Mesenchymal stem cell (in vitro differentiated cells and primary cell): ENCODE measurements around the gene PASK.

Experiments
- DNase-seq: peaks from one replicate; pipeline ENCODE4 v3.0.0-alpha.2; 2013
- H2AFZ ChIP-seq: one replicate; pipeline ENCODE4 v1.6.1; 2013; ENCODE audit warnings: low read depth, mild to moderate bottlenecking, control low read depth, inconsistent platforms, low read length, moderate library complexity
- H2AK5ac ChIP-seq: 2 replicates; pipeline ENCODE4 v1.6.1; 2013; ENCODE audit warnings: low read length, moderate library complexity, mild to moderate bottlenecking, inconsistent platforms; ENCODE audit not compliant: severe bottlenecking
- H2BK120ac ChIP-seq: one replicate; pipeline ENCODE4 v1.6.1; 2013; ENCODE audit warnings: low read depth, mild to moderate bottlenecking, inconsistent platforms, low read length, moderate library complexity
- H2BK12ac ChIP-seq, 2 experiments: one replicate each; pipeline ENCODE4 v1.6.1; 2013; ENCODE audit warnings: inconsistent platforms in 2 of 2, low read length in 2 of 2, mild to moderate bottlenecking in 2 of 2, moderate library complexity in 2 of 2, control low read depth in 1 of 2
- H2BK15ac ChIP-seq: one replicate; pipeline ENCODE4 v1.6.1; 2013; ENCODE audit warnings: mild to moderate bottlenecking, low read depth, inconsistent platforms; ENCODE audit not compliant: poor library complexity, severe bottlenecking
- H2BK5ac ChIP-seq: 2 replicates; pipeline ENCODE4 v1.6.1; 2013; ENCODE audit warnings: low read depth, mild to moderate bottlenecking, low read length, control low read depth, inconsistent platforms; ENCODE audit not compliant: poor library complexity, severe bottlenecking
- H3K14ac ChIP-seq, 2 experiments: one replicate each; pipeline ENCODE4 v1.6.1; 2013; ENCODE audit warnings: inconsistent platforms in 2 of 2, low read length in 2 of 2, control low read depth in 1 of 2, mild to moderate bottlenecking in 1 of 2, moderate library complexity in 1 of 2
- H3K18ac ChIP-seq, 2 experiments: one replicate each; pipeline ENCODE4 v1.6.1; 2013; ENCODE audit warnings: inconsistent platforms in 2 of 2, low read length in 2 of 2, control low read depth in 1 of 2, low read depth in 1 of 2, mild to moderate bottlenecking in 1 of 2
- H3K23ac ChIP-seq, 2 experiments: one replicate each; pipeline ENCODE4 v1.6.1; 2013; ENCODE audit warnings: inconsistent platforms in 2 of 2, low read length in 2 of 2, mild to moderate bottlenecking in 2 of 2, moderate library complexity in 2 of 2, control low read depth in 1 of 2
- H3K27ac ChIP-seq: 2 replicates; pipeline ENCODE4 v1.5.1; 2013; ENCODE audit warnings: mild to moderate bottlenecking, moderate library complexity, low read length, control low read depth, inconsistent platforms; ENCODE audit not compliant: poor library complexity, severe bottlenecking
- H3K27me3 ChIP-seq, 2 experiments: 2 replicates each; pipeline versions ENCODE4 v1.6.1 to v1.7.0; 2013; ENCODE audit warnings: low read length in 2 of 2, mild to moderate bottlenecking in 2 of 2, moderate library complexity in 2 of 2, control low read depth in 1 of 2, inconsistent platforms in 1 of 2; ENCODE audit not compliant: control insufficient read depth in 1 of 2, insufficient read depth in 1 of 2
- H3K36me3 ChIP-seq, 2 experiments: 2 replicates each; pipeline versions ENCODE4 v1.6.1 to v1.7.0; 2013; ENCODE audit warnings: low read length in 2 of 2, control low read depth in 1 of 2, inconsistent platforms in 1 of 2, low read depth in 1 of 2, mild to moderate bottlenecking in 1 of 2; ENCODE audit not compliant: insufficient read depth in 2 of 2, control insufficient read depth in 1 of 2
- H3K4ac ChIP-seq, 2 experiments: one replicate each; pipeline ENCODE4 v1.6.1; 2013; ENCODE audit warnings: inconsistent platforms in 2 of 2, low read length in 2 of 2, mild to moderate bottlenecking in 2 of 2, moderate library complexity in 2 of 2, control low read depth in 1 of 2, low read depth in 1 of 2
- H3K4me1 ChIP-seq: 2 replicates; pipeline ENCODE4 v1.6.1; 2013; ENCODE audit warnings: low read depth, low read length, control low read depth; ENCODE audit not compliant: control insufficient read depth, insufficient read depth
- H3K4me2 ChIP-seq: 2 replicates; pipeline ENCODE4 v1.6.1; 2013; ENCODE audit warnings: low read length, mild to moderate bottlenecking, inconsistent platforms; ENCODE audit not compliant: poor library complexity, severe bottlenecking
- H3K4me3 ChIP-seq, 2 experiments: 2 replicates each; pipeline versions ENCODE4 v1.5.1 to v1.7.0; 2013; ENCODE audit warnings: low read length in 2 of 2, mild to moderate bottlenecking in 2 of 2, control low read depth in 1 of 2, low read depth in 1 of 2; ENCODE audit not compliant: insufficient read depth in 1 of 2
- H3K79me1 ChIP-seq: replicated peaks from 2 replicates; pipeline ENCODE4 v1.6.1; 2013; ENCODE audit warnings: mild to moderate bottlenecking, control low read depth, low read length, inconsistent platforms; ENCODE audit not compliant: poor library complexity, severe bottlenecking
- H3K9ac ChIP-seq: 2 replicates; pipeline ENCODE4 v1.7.0; 2013; ENCODE audit warnings: mild to moderate bottlenecking, low read length, moderate library complexity
- H3K9me3 ChIP-seq: 2 replicates; pipeline ENCODE4 v1.7.0; 2013; ENCODE audit warnings: mild to moderate bottlenecking, low read length; ENCODE audit not compliant: control insufficient read depth
- H4K8ac ChIP-seq: one replicate; pipeline ENCODE4 v1.6.1; 2013; ENCODE audit warnings: inconsistent platforms, mild to moderate bottlenecking, low read length, moderate library complexity
- H4K91ac ChIP-seq: one replicate; pipeline ENCODE4 v1.6.1; 2013; ENCODE audit warnings: mild to moderate bottlenecking, low read length, inconsistent platforms
- whole genome bisulfite sequencing: methylation state at CpG from one replicate; pipeline ENCODE4 v1.1.7; 2013; ENCODE audit warnings: mixed read lengths; 5-methylcytosine and 5-hydroxymethylcytosine counted together

Gene PASK

DNA sequence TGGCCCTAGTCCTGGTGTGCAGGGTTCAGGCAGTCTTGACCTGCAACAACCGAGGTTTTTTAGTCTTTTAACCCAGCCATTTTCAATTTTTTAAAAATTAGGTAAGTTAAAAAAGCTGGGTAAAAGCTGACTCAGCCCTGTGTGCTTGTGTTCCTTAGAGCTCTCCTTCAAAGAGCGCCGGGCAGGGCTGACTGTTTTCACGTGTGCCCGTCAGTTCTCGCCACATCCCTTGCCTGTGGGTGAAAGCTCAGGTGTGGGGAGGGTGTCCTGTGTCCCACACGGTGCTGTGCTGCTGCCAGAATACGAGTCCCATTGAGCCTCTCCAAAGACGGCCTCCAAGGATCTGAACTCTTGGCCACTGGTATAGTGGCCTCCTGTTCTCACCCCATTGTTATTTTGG, 33.9 kb upstream of the PASK start:
- H3K27ac ChIP-seq = no peak overlapping the region
- no peak overlapping the region for H2BK12ac ChIP-seq
- H3K14ac ChIP-seq = no peak overlapping the region
- no peak overlapping the region for H2AFZ ChIP-seq
- peaks cover 3% of the 10 kb centered on the region for H3K4me1 ChIP-seq
- no peak overlapping the region for H4K91ac ChIP-seq
- no peak overlapping the region for H2BK120ac ChIP-seq
- peaks cover 7 to 12% of the 10 kb centered on the region in 2 experiments for H3K27me3 ChIP-seq
- 94% methylated on average over 6 of the region's 9 CpGs for WGBS
- no peak overlapping the region for H2BK15ac ChIP-seq
- H3K36me3 ChIP-seq = peaks cover 25 to 45% of the 10 kb centered on the region in 2 experiments
- H2BK5ac ChIP-seq = no peak overlapping the region
- no peaks in the 10 kb centered on the region for H3K79me1 ChIP-seq
- no peak for DNase-seq
- no peak overlapping the region for H3K4ac ChIP-seq
- no peak overlapping the region for H3K4me3 ChIP-seq
- H3K9ac ChIP-seq = no peak overlapping the region
- no peak overlapping the region for H3K18ac ChIP-seq
- H4K8ac ChIP-seq = no peak overlapping the region
- no peak overlapping the region for H2AK5ac ChIP-seq
- H3K9me3 ChIP-seq = no peaks in the 10 kb centered on the region
- H3K23ac ChIP-seq = no peak overlapping the region
- H3K4me2 ChIP-seq = no peak overlapping the region

DNA sequence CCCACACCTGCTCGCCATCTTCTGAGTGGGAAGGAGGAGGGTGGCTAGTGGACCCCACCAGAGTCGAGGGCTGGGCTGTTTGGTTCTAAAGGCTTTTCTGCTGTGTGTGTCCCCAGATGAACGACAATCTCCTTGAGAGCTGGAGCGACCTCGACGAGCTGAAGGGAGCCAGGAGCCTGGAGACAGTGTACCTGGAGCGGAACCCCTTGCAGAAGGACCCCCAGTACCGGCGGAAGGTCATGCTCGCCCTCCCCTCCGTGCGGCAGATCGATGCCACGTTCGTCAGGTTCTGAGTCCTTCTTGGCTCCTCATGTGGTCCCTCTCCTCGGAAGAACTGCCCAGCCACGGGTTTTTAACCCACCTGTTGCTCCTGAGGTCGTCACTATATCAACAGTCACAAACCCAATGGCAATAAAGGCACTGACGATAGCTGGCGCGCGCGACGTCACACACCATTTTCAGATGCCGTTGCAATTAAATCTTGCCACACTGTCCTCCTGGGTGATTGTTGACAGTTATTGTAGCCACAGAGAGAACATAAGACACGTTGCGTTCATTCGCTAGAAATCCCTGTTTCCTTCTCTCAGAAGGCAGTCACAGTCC, 33.4 kb upstream of the PASK start:
- Histone ChIP-seq H2AK5ac (no peak overlapping the region), H3K9ac (no peak overlapping the region), H3K23ac (no peak overlapping the region), H3K79me1 (peaks cover under 1% of the 10 kb centered on the region), H3K27ac (no peak overlapping the region), H3K4me3 (no peak overlapping the region), H2BK120ac (no peak overlapping the region), H4K91ac (no peak overlapping the region), H3K36me3 (peaks cover 30 to 51% of the 10 kb centered on the region in 2 experiments), H3K4me1 (peaks cover 3% of the 10 kb centered on the region), H2AFZ (no peak overlapping the region), H3K9me3 (no peaks in the 10 kb centered on the region), H3K4me2 (no peak overlapping the region), H3K27me3 (peaks cover 3 to 7% of the 10 kb centered on the region in 2 experiments), H3K18ac (no peak overlapping the region), H3K4ac (no peak overlapping the region), H2BK5ac (no peak overlapping the region), H3K14ac (no peak overlapping the region), H4K8ac (no peak overlapping the region), H2BK12ac (no peak overlapping the region), H2BK15ac (no peak overlapping the region)
- no peak for DNase-seq
- WGBS = 89% methylated on average over 28 of the region's 28 CpGs

DNA sequence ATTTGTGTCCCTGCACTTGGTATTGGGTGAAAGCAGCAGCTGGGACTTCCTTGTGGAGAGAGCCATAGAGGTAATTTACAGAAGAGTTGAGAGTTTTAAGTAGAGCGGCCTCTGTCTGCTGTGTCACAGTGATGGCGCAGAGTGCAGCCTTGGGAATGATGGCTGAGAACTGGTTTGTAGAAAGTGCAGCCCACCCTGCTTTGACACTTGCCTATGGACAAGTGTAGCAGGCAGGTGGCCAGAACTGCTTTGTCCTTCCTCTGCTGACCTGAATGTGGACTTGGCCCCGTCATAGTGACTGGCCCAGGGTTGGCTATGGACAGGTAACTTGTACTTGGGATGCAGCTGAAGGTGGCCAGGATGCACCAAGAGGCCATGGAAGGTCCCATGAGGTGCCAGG, 32.9 kb upstream of the PASK start:
- WGBS = 96% methylated on average over 3 of the region's 3 CpGs
- no peak overlapping the region for H2BK120ac ChIP-seq
- H3K18ac ChIP-seq = no peak overlapping the region
- no peak overlapping the region for H2BK12ac ChIP-seq
- peaks cover 34 to 56% of the 10 kb centered on the region in 2 experiments for H3K36me3 ChIP-seq
- H3K4ac ChIP-seq = no peak overlapping the region
- H3K9ac ChIP-seq = no peak overlapping the region
- no peak overlapping the region for H3K14ac ChIP-seq
- no peak overlapping the region for H2BK5ac ChIP-seq
- peaks cover under 1% of the 10 kb centered on the region for H3K4me1 ChIP-seq
- H2AK5ac ChIP-seq = no peak overlapping the region
- peaks cover 1 to 5% of the 10 kb centered on the region in 2 experiments for H3K27me3 ChIP-seq
- no peak overlapping the region for H3K27ac ChIP-seq
- no peak overlapping the region for H2AFZ ChIP-seq
- no peak overlapping the region for H3K4me3 ChIP-seq
- no peak overlapping the region for H3K4me2 ChIP-seq
- H4K91ac ChIP-seq = no peak overlapping the region
- peaks cover 2% of the 10 kb centered on the region for H3K79me1 ChIP-seq
- H3K9me3 ChIP-seq = no peaks in the 10 kb centered on the region
- no peak overlapping the region for H4K8ac ChIP-seq
- H2BK15ac ChIP-seq = no peak overlapping the region
- H3K23ac ChIP-seq = no peak overlapping the region
- no peak for DNase-seq

DNA sequence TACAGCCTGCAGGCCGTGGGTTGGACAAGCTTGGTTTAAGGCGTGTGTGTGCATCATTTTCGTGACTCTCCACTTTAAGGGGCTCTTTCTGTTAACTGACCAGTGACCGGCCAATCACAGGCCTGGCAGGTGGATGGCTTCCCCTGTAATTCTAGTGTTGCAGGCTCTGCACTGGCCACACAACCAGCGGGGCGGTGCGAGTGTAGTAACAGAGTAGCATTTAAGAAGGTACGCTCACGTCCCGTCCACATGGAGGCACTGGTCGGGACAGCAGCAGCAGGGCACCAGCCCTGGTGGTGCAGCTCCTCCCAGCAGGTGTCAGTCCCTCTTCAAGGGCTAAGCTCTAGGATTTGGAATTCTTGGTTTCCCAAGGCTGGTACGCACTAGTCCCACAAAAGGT, 31.2 kb upstream of the PASK start:
- H2AK5ac ChIP-seq = no peak overlapping the region
- H3K4me1 ChIP-seq = no peaks in the 10 kb centered on the region
- H2AFZ ChIP-seq = no peak overlapping the region
- H3K9ac ChIP-seq = no peak overlapping the region
- WGBS = 91% methylated on average over 12 of the region's 12 CpGs
- H2BK12ac ChIP-seq = no peak overlapping the region
- no peak overlapping the region for H2BK15ac ChIP-seq
- no peak overlapping the region for H2BK120ac ChIP-seq
- peaks cover 2% of the 10 kb centered on the region for H3K79me1 ChIP-seq
- H2BK5ac ChIP-seq = no peak overlapping the region
- H3K23ac ChIP-seq = no peak overlapping the region
- H3K27ac ChIP-seq = no peak overlapping the region
- H3K18ac ChIP-seq = no peak overlapping the region
- H3K9me3 ChIP-seq = no peaks in the 10 kb centered on the region
- DNase-seq = no peak
- H3K27me3 ChIP-seq = no peaks in the 10 kb centered on the region
- H4K91ac ChIP-seq = peak overlapping the region; percentile 34
- H3K4me3 ChIP-seq = no peak overlapping the region
- no peak overlapping the region for H3K4ac ChIP-seq
- H3K36me3 ChIP-seq = peaks cover 46 to 70% of the 10 kb centered on the region in 2 experiments
- H4K8ac ChIP-seq = no peak overlapping the region
- no peak overlapping the region for H3K14ac ChIP-seq
- H3K4me2 ChIP-seq = no peak overlapping the region
